ENCODE measurements around the gene KRTAP5-5.
"Not testable (repeated sequence)": the region's sequence is repeated elsewhere in the genome, so short reads cannot be mapped to it uniquely, and the experiment has no call there.

KRTAP5-5 gene

DNA sequence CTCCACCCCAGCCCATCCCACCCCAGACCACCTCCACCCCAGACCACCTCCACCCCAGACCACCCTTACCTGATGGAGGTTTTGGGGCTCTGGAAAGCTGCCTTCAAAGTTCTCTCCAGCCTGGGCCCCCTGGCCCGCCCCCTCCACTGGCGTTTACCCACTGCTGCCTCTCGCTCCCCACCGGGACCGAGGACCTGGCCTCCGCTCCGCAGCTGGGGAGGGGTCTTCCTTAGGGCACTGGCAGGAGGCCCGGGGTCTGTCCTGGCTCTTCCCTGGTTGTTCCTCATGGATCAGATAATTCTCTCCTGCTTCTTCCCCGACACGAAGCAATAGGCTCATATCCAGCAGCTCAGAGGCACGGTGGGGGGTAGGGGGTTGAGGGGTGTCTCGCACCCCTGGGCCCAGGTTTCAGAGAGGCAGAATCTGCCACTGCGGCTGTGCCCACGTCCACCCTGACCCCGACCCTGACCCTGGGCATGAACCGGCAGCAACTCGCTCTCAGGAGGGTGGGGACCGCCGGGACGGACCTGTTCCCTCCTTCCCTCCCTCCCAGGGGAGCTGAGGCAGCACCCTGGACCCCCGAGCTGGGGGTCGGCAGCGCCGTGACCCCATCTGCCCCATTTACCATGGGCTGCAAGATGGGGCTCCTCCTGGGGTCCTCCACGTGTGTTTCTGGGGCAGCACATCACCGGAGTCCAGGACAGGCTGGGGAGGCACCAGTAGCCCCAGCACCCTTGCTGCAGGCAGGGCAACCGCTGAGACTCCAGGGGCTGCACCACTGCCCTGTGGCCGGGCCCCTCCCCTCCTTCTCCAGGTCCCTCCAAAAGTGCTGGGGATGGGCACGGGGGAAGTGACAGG lies 12.9 kb downstream of the KRTAP5-5 start:
- no peak for DNase-seq

DNA sequence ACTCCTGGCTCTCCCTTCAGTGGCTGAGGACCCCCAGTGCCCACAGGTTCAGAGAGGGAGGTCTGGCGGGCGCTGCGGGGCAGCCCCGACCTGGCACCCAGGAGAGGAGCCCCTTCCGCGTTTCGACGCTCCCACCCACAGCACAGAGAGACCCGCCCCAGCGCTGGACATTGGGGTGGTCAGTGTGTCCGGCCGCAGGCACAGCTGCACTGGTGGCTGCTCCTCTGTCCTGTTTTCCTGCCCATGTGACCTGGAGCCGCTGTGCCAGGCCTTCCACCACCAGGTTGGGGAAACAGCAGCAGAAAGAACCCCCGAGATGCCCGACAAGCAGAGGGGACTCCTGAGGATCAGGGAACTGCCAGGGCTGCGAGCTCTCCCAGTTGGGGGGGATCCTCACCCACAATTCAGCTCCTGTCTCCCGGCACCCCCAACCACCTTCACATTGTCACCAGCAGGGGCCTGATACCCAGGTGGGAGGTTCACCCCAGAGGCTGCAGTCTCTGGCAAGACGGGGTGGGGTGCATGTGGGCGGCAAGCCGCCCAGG lies 13.6 kb downstream of the KRTAP5-5 start:
- no peak for DNase-seq

DNA sequence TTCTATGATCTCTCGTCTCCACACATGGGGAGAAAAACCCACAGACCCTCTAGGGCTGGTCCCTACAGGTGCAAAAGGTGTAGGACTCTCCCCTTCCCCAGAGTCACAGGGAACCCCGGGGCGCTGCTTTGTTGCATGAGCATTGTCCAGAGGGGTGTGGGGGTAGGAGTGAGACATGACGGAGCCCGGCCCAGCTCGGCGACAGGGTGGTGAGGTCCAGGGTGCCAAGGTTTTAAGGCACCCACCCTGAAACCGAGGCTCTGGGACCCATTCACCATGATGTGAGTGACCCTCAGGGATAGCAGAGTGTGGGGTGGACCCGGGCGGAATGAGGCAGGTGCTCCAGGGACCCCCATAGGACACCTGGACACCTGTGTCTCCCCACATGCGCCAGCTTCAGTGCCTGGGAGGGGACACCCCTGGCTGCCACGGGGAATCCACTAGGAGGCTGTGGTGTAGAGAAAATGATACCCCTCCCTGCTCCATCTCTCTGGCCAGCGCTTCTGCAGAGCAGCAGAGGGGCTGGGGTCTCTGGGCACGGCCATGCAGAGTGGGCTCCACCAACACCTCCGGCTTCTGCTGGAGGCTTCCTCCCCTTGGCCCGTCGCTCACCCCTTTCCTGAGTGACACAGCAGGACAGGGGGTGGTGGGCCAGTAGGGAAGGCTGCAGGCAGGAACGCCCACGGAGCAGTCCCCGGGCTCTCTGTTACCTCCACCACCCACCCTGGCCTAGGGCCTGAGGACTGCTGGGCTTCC lies 15.2 kb downstream of the KRTAP5-5 start:
- DNase-seq = no peak

DNA sequence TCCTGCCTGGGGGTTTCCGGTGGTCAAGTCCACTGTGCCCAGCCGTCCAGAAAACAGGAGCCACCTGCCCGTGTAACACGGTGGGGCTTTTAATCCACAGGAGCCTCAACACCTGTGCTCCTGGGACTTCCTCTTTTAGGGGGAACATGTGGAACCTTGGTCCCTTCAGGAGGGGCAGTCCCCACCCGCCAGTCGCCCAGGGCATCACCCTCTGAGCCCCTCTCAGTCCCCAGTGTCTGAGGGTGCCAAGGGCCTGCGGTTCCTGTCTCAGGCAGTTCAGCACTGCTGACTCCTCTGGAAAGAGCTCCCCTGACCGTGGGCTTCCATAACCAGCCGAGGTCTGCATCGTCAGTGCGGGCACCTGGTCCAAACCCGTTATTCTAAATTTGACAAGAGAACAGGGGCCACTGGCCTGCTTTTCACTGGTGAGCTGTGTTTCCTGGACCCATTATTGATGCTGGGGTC lies 15.8 kb downstream of the KRTAP5-5 start:
- no peak for DNase-seq

DNA sequence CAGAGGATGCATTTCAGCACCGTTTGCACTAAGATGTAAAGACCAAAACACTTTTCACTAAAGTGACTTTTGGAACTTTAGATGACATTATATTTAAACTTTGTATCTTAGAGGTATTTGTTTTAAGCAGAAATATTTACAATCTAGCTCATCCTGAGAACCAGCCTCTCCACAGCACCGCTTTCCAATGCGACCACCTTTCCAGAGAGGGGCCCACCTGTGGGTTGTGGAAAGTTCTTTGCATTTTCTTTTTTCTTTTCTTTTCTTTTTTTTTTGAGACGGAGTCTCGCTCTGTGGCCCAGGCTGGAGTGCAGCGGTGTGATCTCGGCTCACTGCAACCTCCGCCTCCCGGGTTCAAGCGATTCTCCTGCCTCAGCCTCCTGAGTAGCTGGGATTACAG lies 17.0 kb downstream of the KRTAP5-5 start:
- not testable (repeated sequence) for DNase-seq

DNA sequence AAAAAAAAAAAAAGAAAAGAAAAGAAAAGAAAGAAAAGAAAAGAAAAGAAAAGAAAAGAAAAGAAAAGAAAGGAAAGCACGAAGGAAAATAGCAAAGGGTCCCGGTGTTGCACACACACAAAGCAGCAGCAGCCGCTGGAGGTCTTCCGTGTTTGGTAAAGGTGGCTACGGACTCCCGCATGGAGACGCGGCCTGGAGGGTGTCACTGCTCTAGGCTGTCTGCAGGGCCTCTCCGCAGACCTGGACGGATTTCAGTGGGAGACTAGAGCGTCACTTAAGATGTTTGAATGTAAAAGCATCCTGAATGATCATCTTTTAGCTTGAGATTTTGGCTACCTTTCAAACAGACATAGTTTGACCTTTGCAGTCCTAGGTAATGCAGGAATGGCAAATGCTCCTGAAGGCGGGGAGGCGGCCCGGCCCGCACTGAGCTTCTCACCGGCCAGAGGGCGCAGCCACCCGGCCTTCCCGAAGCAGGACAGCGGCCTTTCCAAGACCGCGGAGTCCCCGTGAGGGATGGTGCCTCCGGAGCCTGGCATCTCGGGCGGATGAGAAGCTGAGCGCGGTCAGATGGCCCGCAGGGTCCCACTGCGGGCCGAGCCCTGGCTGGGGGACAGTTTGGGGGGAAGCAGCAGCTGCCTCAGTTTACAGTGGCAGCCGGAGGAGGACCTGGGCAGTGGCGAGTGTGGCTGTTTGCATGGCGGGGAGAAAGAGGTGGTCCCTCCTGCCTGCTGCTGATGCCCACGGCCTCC lies 18.5 kb downstream of the KRTAP5-5 start:
- no peak for DNase-seq

DNA sequence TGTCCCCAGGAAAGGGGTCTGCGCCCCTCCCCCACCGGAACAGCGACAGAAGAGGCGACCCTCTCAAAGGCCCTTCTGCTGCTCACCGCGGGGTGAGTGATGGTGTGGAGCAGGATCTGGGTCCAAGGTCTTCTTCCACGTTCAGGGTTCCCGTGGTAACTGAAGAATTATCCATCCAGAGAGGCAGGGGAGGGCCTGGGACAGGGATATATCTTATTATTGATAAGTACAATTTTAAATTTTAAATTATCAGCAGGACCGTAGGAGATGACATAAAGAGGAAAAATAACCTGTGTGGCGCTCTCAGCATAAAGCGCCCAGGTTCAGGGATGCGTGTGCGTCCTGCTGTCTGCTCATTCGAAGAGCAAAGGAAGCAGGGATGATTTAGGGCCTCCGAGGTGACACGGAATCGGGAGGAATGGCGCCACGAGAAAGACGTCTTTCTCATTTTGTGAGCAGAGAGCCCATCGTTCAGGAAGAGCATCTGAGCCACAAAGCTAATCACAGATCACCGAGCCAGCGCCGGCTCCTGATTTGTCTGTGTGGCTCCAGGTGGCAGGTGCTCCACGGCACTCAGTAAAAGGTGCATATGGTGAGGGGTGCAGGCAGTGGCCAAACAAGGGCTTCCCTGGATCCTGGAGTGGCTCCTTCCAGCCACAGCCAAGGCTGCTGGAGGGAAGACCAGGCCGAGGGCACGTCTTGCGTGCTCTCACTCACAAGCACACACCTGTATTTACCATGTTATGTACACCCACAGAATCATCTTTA lies 19.3 kb downstream of the KRTAP5-5 start:
- DNase-seq = no peak

DNA sequence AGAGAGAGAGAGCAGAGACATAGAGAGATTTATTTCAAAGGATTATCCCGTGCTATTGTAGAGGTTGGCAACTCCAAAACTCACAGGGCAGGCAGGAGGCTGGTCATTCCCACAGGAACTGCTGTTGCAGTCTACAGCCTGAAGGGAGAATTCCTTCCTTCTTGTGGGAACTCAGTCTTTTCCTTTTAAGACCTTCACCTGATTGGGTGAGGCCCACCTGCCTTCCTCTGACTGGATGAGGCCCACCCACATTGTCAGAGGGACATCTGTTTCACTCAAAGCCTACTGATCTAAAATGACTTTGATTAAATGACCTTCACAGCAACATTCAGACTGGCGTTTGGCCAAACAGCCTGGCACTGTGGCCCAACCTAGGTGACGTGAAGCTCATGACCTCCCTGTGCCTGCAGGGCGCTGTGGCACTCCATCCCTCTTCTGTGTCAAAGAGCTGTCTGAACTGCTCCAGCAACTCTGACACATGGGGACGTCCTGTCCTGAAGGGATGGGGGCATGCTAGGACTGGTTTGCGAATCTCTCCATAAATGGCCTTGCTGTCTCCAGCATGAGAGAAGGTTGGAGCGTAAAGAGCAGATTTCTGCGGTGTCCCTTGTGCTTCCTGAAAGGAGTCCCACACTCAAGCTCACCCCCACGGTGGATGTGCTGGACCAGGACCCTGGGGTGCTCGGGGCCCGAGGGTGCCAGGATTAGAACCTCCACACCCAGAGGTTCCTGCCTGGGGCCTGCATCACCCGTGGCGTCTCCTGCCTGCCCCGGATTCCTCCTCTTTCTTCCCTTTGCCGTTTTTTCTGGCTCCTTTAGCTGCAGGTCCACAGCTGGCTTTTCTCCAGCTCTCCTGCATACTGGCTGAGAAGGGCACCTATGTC lies 20.7 kb downstream of the KRTAP5-5 start:
- DNase-seq = no peak

DNA sequence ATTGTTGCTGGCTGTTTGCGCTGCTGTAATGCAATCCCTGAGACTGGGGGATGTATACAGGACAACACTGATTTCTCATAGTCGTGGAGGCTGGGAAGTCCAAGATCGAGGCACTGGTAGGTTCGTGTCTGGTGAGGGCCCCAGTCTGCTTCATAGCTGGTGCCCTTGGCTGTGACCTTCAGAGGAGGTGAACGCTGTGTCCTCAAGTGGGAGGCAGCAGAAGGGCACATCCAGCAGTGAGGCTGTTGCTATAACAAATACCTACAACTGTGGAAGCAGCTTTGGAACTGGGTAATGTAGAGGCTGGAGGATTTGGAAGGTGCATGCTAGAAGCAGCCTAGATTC lies 21.3 kb downstream of the KRTAP5-5 start:
- no peak for DNase-seq

DNA sequence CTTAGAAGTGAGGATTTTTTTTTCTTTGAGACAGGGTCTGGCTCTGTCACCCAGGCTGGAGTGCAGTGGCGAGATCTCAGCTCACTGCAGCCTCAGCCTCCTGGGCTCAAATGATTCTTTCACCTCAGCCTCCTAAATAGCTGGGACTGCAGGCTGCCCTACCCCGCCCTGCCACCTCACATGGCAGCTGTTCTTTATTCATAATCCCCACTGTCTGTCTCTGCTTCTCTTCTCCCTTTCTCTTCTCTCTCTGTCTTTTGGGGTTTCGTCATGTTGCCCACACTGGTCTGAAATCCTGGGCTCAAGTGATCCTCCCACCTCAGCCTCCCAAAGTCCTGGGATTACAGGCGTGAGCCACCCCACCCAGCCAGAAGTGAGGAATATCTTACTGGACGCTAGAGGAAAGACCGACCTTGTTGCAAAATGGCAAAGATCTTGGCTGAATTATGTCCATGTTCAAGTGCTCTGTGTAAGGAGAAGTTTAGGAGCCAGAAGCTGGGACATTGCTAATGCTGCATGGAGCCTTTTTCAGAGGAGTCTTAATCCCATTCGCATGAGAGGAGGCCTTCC lies 21.9 kb downstream of the KRTAP5-5 start:
- DNase-seq = no peak

DNA sequence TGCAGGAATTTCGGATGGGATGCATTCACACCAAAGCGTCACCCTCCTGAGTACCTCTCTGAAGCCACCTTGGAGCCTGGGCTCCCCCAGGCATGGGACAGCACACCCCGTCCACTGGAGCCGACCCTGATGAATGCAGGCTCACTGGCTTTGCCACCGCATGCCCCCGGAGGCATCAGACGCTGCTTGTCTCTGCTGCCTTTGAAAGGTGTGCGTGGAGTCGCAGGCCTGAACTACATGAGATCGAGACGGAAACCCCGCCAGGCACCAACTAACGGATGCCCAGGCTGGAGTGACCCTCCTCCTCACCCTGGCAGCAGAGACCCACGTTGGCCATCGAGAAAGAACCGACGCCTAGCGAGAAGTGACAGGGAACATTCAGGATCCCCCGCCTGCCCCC lies 22.5 kb downstream of the KRTAP5-5 start:
- DNase-seq = no peak

DNA sequence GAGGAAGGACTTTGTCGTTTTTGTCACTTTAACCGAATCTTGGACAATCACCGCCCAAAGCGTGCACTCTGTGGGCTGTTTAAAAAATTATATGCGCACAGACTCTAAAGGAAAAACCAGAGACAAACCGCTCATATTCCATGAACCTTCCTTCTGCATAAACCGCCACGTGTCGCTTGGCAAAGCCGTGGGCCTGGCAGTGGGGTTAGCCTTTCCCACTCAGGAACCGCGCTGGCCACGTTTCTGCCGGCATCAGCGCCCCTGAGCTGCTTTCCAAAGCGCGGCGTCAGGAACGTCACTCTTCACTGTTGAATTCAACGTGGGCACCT lies 22.8 kb downstream of the KRTAP5-5 start:
- DNase-seq = no peak

DNA sequence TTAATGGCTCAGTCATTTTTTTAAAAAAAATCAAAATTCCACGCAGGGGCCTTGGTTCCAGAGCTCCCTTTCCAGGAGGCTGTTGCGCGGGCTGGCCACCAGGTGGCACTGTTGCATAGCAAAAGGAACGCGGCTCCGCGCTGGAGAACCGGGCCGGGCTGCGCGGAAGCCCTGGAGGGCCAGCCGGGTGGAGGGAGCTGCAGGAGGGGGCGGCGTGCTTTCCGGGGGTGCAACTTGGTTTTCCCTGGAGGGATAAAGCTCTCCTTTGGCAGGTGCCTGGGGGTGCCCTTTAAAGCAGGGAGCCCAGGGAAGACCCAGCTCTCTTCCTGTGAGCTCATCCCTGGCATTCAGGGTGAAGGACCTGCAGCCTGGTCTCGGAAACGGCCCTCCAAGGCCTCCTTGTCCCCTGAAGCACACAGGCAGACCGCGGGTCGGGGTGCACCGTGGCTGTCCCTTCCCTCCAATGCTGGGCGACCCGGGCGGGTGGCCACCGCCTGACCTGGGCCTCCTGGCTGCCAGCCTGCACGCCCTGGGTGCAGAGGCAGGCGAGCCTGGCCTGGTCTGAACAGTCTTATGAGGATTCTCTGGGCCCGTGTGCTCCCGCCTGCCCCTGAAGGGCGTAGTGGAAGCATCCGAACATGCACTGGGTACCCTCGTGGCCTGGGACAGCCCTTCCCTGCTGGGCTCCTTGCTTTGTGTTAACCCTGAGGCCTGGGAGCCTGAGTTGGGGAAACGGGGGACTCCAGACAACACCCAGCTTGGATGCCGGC lies 23.4 kb downstream of the KRTAP5-5 start:
- DNase-seq = peak; percentile 79

DNA sequence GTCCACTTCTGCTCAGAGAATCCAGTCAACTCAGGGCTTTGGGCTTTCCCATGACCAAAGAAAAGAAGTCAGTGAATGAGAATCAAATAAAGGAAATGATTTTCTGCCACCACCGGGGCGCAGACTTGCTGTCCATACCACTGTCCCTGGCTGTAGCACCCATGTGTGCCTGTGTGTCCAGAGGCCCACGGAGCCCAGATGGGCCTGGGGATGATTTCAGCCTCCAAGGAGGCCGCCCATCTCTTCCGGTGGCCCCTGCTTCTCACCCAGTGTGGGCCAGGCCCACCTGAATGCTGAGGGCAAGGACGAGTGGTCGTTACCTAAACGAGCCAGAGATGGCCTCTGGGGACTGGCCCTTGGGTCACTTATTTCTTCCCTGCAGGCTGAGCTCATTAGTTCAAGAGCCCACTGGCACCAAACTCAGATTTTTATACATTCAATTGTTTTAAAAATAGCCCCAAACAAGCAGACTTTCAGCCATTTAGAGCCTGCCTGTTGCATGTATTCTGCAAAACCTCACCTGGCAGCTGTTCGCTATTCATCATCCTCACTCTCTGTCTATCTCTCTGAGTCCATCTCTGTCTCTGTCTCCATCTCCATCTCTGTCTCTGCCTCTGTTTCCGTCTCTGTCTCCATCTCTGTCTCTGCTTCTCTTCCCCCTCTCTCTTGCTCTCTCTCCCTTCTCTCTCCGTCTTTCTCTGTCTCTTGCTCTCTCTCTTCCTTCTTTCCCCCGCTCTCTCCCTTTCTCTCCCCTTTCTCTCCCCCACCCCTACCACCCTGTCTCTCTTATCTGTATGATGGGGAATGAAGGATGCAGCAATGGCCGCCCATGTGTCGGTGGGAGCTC lies 24.2 kb downstream of the KRTAP5-5 start:
- no peak for DNase-seq

DNA sequence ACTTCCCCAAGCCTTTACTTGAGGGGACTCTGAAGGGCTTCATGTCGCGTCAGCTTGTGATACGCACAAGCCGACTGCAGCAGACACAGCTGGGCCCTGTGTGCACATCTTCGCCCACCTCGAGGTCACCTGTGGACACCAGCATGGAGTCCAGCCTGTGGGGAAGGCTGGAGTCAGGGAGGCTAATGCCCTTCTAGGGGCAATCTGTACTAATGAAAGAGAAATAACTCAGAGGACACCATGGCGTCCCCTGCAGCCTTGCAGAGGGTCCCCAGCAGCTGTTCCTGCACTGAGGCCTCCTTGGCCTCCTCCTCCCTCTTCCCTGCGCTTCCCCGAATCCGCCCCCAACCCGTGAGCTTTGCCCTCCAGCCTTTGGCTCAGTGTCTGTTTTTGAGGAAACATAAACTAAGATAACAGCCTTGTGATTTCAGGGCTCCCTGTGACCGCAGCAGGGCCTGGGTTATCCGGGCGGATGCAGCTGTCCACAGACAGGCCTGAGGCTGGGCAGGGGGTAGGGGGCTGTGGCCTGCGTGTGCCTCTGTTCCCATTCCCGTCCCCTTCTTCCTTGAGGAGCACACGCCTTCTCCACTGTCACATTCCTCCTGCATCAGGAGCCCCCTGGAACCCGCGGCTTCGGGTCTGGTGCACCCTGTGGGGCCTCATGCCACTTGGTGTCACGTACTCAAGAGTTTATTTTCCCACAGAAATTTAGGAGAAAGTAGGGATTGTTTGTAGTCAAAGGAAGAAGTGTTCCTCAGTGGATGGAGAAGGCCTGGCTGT lies 25.0 kb downstream of the KRTAP5-5 start:
- no peak for DNase-seq

DNA sequence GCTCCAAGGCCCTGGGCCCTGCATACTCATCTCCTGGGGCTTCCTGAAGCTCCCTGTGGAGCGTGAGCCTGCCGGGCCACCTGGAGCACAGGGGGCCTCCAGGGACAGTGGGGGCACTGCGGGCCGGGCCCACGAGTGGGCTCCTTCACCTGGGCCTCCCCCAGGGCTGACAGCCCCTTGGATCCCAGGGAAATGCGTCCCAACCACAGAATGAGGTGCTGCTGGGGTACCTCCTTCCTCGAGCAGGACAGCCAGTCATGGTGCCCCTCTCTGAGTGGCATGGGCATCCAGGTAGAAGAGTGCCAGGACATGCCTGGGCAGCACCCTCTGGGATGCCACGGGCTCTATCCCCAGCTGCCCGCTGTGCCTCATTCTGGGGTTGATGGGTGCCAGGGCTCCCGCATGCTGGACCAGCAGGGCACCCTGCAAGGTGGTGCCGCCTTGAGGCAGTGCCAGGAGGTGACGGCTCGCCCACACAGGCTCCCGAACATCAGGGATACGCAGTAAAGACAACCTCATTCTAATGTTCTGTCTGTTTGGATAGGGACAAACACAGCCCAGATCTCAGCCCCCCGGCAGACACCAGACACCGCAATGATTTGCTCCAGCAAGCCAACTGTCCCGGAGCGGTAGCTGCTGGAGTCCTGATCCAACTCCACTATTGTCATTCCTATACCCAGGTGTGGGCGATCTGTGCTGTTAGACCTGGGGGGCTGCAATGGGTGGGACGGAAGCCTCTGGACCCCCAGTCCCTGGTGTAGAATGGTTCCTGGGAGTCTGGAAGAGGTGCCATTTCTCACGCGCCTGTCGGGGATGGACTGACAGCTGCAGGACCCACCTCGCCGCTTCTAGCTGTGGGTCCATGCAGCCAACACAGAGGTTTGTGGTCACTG lies 25.8 kb downstream of the KRTAP5-5 start:
- no peak for DNase-seq

DNA sequence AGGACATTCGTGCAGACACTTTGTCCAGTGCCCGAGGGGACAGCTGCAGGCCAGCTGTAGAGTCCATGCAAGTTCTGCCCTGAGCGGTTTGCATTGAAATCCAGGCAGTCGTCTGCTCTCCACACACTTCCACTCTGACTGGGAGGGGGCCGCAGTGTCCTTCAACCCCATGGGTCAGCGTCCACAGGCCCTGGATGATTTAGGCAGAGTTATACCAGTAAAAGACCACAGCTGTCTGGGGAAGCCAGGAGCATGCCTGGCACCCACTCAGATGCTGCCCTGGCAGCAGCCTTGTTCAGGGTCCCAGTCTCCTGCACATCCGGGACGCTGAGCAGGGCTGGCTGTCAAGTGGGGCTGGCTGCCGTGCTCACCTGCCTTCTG lies 26.5 kb downstream of the KRTAP5-5 start:
- no peak for DNase-seq

DNA sequence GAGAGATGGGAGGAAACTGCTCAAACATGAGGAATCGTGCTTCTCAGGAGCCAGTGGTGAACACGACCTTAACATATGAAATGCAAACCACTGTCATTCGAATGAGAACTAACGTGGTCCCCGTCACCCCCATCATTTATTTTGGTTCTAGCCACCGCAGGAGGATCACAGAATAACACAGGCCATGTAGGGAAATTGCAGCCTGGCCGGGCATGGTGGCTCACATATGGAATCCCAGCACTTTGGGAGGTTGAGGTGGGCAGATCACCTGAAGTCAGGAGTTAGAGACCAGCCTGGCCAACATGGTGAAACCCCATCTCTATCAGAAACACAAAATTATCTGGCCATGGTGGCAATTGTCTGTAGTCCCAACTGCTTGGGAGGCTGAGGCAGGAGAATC lies 27.1 kb downstream of the KRTAP5-5 start:
- DNase-seq = no peak
